ENCODE measurements around the gene KNTC1.
A peak's percentile ranks its signal among the peaks of the same experiment; 100 is the strongest.
"Not testable (repeated sequence)": the region's sequence is repeated elsewhere in the genome, so short reads cannot be mapped to it uniquely, and the experiment has no call there.

Gene KNTC1

GRCh38 chr12:122513028-122513427 lies 14.0 kb upstream of the KNTC1 start:
- DNase-seq = not testable (repeated sequence)

GRCh38 chr12:122513660-122514059 lies 13.4 kb upstream of the KNTC1 start:
- no peak for DNase-seq

GRCh38 chr12:122515275-122515674 lies 11.8 kb upstream of the KNTC1 start:
- no peak for DNase-seq

- no peak for DNase-seq
Measured at GRCh38 chr12:122516544-122517361, 10.3 kb upstream of the KNTC1 start.

GRCh38 chr12:122517877-122518276 lies 9.2 kb upstream of the KNTC1 start:
- DNase-seq = no peak

- no peak for DNase-seq
Measured at GRCh38 chr12:122518908-122519307, 8.1 kb upstream of the KNTC1 start.

- DNase-seq = no peak
Measured at GRCh38 chr12:122519418-122519817, 7.6 kb upstream of the KNTC1 start.

- no peak for DNase-seq
Measured at GRCh38 chr12:122520676-122521075, 6.4 kb upstream of the KNTC1 start.

GRCh38 chr12:122523280-122523679 lies 3.8 kb upstream of the KNTC1 start:
- DNase-seq = no peak

- DNase-seq = no peak
Measured at GRCh38 chr12:122523846-122524718, 3.0 kb upstream of the KNTC1 start.

GRCh38 chr12:122527478-122527944 lies 462 bp downstream of the KNTC1 start:
- DNase-seq = peak; percentile 62

GRCh38 chr12:122528582-122528981 lies 1.5 kb downstream of the KNTC1 start:
- no peak for DNase-seq

GRCh38 chr12:122528992-122529391 lies 1.9 kb downstream of the KNTC1 start:
- no peak for DNase-seq

- DNase-seq = no peak
Measured at GRCh38 chr12:122533856-122534255, 6.8 kb downstream of the KNTC1 start.

GRCh38 chr12:122537021-122537420 lies 10.0 kb downstream of the KNTC1 start:
- no peak for DNase-seq

- DNase-seq = no peak
Measured at GRCh38 chr12:122538496-122538895, 11.4 kb downstream of the KNTC1 start.

- DNase-seq = no peak
Measured at GRCh38 chr12:122544537-122544936, 17.5 kb downstream of the KNTC1 start.

GRCh38 chr12:122545855-122546254 lies 18.8 kb downstream of the KNTC1 start:
- DNase-seq = no peak

- no peak for DNase-seq
Measured at GRCh38 chr12:122547330-122547729, 20.3 kb downstream of the KNTC1 start.

- no peak for DNase-seq
Measured at GRCh38 chr12:122558745-122559641, 31.9 kb downstream of the KNTC1 start.

GRCh38 chr12:122560138-122560537 lies 33.1 kb downstream of the KNTC1 start:
- DNase-seq = no peak

GRCh38 chr12:122563361-122563760 lies 36.3 kb downstream of the KNTC1 start:
- DNase-seq = no peak

GRCh38 chr12:122566816-122567215 lies 39.8 kb downstream of the KNTC1 start:
- not testable (repeated sequence) for DNase-seq
